Keratinocyte (primary cell): ENCODE data around the gene PKP4. TPM values are rescaled to one million over a fixed set of nuclear protein-coding genes. Genes with fewer than 3 reads are reported as not detected.

Source experiments
- DNase-seq: peaks from one replicate; pipeline ENCODE4 v3.0.0-alpha.2; 2011; ENCODE audit warnings: low read depth, missing footprints, low spot score
- FAIRE-seq: peaks from 2 replicates; lab custom pipeline; 2011; peaks lifted over from hg19 to GRCh38; lab: Jason Lieb, UNC
- H2AFZ ChIP-seq: 2 replicates; pipeline ENCODE4 v1.6.0; 2012; ENCODE audit warnings: low read length, control low read depth, inconsistent platforms; ENCODE audit not compliant: control insufficient read depth
- H3K27ac ChIP-seq: 2 replicates; pipeline ENCODE4 v1.5.1; 2011; ENCODE audit warnings: low read length; ENCODE audit not compliant: control insufficient read depth, insufficient read depth
- H3K27me3 ChIP-seq: 3 replicates; pipeline ENCODE4 v1.6.0; 2011; ENCODE audit warnings: low read length; ENCODE audit not compliant: control insufficient read depth, insufficient read depth; ENCODE audit errors: extremely low read depth
- H3K36me3 ChIP-seq, 2 experiments: 2 replicates in 1 of 2; 3 replicates in 1 of 2; pipeline ENCODE4 v1.5.1; 2011; ENCODE audit warnings: low read length in 2 of 2, mild to moderate bottlenecking in 1 of 2; ENCODE audit not compliant: control insufficient read depth in 2 of 2, insufficient read depth in 2 of 2; ENCODE audit errors: extremely low read depth in 1 of 2
- H3K4me1 ChIP-seq: 3 replicates; pipeline ENCODE4 v1.5.1; 2011; ENCODE audit warnings: low read length; ENCODE audit not compliant: control insufficient read depth, insufficient read depth; ENCODE audit errors: extremely low read depth
- H3K4me2 ChIP-seq: 3 replicates; pipeline ENCODE4 v1.6.0; 2011; ENCODE audit warnings: low read depth, low read length; ENCODE audit not compliant: control insufficient read depth, insufficient read depth; ENCODE audit errors: extremely low read depth
- H3K4me3 ChIP-seq, 3 experiments: fragments of 200-600 bp in 1 of 3; sonication (generic) in 1 of 3; 2 replicates in 2 of 3; 3 replicates in 1 of 3; pipeline ENCODE4 v1.5.1; 2011 to 2016; ENCODE audit warnings: low read length in 3 of 3, mild to moderate bottlenecking in 3 of 3, control low read depth in 2 of 3, inconsistent platforms in 1 of 3, low read depth in 1 of 3, mixed read lengths in 1 of 3, mixed run types in 1 of 3, moderate library complexity in 1 of 3; ENCODE audit not compliant: control insufficient read depth in 2 of 3, insufficient read depth in 2 of 3; ENCODE audit errors: extremely low read depth in 1 of 3
- H3K79me2 ChIP-seq: 2 replicates; pipeline ENCODE4 v1.6.0; 2012; ENCODE audit warnings: low read length; ENCODE audit not compliant: control insufficient read depth, insufficient read depth
- H3K9ac ChIP-seq: 3 replicates; pipeline ENCODE4 v1.6.0; 2011; ENCODE audit warnings: low read length; ENCODE audit not compliant: control insufficient read depth, insufficient read depth; ENCODE audit errors: extremely low read depth
- H3K9me1 ChIP-seq: 3 replicates; pipeline ENCODE4 v1.6.0; 2011; ENCODE audit warnings: low read length; ENCODE audit not compliant: control insufficient read depth, insufficient read depth; ENCODE audit errors: extremely low read depth
- H3K9me3 ChIP-seq: 2 replicates; pipeline ENCODE4 v1.5.1; 2012; ENCODE audit warnings: low read depth, low read length; ENCODE audit not compliant: control insufficient read depth
- H4K20me1 ChIP-seq: 3 replicates; pipeline ENCODE4 v1.6.0; 2011; ENCODE audit warnings: low read length; ENCODE audit not compliant: control insufficient read depth, insufficient read depth; ENCODE audit errors: extremely low read depth
- EZH2 ChIP-seq: IDR thresholded peaks from one replicate; pipeline ENCODE4 v1.6.1; 2012; ENCODE audit warnings: inconsistent platforms, mild to moderate bottlenecking, low read length, moderate library complexity
- dilution Hi-C: fragments of 300-500 bp; cut with MboI; formaldehyde crosslinking; loops from one replicate; pipeline ENCODE4 v1.7.0; 2020; ENCODE audit warnings: low sequenced_read_pairs; ENCODE audit not compliant: extremely low pct_ligation_motif_present
- polyA plus RNA-seq, 5 experiments: library from polyadenylated mRNA; depleted of rRNA in 3 of 5; stranded (reverse) in 3 of 5; stranded (forward) in 1 of 5; unstranded in 1 of 5; fragments of >200 nt; gene quantifications; 1 replicate in 1 of 5; 2 replicates in 3 of 5; 3 replicates in 1 of 5; pipeline versions ENCODE4 v1.2.1 to v1.2.3, GENCODE V29; 2011 to 2012; ENCODE audit warnings: missing spikeins in 2 of 5, low read depth in 1 of 5, low replicate concordance in 1 of 5
- TF ChIP-seq, protein P1 (sequence below), 3 experiments: IDR thresholded peaks in 1 of 3; conservative IDR thresholded peaks in 1 of 3; optimal IDR thresholded peaks in 1 of 3; 2 replicates in 2 of 3; 3 replicates in 1 of 3; pipeline versions ENCODE3 to v1.5.1; 2011; ENCODE audit warnings: low read length in 3 of 3, mild to moderate bottlenecking in 3 of 3, moderate library complexity in 2 of 3, control low read depth in 1 of 3, inconsistent platforms in 1 of 3; ENCODE audit not compliant: insufficient read depth in 2 of 3; ENCODE audit errors: extremely low read depth in 1 of 3

The PKP4 gene
- polyA plus RNA-seq, 1 donor (not counting 4 experiments of a cell fraction or from before 2014, with no cell fraction given) = 43.8 TPM

GRCh38 chr2:158482594-158482993 lies 25.8 kb downstream of the PKP4 start:
- peaks cover 27% of the 10 kb centered on the region for H3K4me1 ChIP-seq
- peak overlapping the region; percentile 47 for H3K27ac ChIP-seq
- TF ChIP-seq EZH2 = no peak
- TF ChIP-seq, protein P1, sequence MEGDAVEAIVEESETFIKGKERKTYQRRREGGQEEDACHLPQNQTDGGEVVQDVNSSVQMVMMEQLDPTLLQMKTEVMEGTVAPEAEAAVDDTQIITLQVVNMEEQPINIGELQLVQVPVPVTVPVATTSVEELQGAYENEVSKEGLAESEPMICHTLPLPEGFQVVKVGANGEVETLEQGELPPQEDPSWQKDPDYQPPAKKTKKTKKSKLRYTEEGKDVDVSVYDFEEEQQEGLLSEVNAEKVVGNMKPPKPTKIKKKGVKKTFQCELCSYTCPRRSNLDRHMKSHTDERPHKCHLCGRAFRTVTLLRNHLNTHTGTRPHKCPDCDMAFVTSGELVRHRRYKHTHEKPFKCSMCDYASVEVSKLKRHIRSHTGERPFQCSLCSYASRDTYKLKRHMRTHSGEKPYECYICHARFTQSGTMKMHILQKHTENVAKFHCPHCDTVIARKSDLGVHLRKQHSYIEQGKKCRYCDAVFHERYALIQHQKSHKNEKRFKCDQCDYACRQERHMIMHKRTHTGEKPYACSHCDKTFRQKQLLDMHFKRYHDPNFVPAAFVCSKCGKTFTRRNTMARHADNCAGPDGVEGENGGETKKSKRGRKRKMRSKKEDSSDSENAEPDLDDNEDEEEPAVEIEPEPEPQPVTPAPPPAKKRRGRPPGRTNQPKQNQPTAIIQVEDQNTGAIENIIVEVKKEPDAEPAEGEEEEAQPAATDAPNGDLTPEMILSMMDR (optimal IDR thresholded peaks at IDR 0.05 in 1 of 3, IDR thresholded peaks at IDR 0.05 in 1 of 3, conservative IDR thresholded peaks at IDR 0.05 in 1 of 3; ENCODE audit: extremely low read depth in 1 of 3, insufficient read depth in 2 of 3, low read length in 3 of 3) = no peak
- peak overlapping the region; percentile 29 for H3K4me2 ChIP-seq
- no peak for FAIRE-seq
- no peak for DNase-seq
- H3K79me2 ChIP-seq = peaks cover 68% of the 10 kb centered on the region
- no peak overlapping the region for H3K9ac ChIP-seq
- H3K9me1 ChIP-seq = peaks cover 4% of the 10 kb centered on the region
- H3K27me3 ChIP-seq = no peaks in the 10 kb centered on the region
- H3K9me3 ChIP-seq = no peaks in the 10 kb centered on the region
- H3K36me3 ChIP-seq = no peaks in the 10 kb centered on the region
- no peak overlapping the region for H3K4me3 ChIP-seq
- dilution Hi-C loops = no loop called here
- no peaks in the 10 kb centered on the region for H4K20me1 ChIP-seq
- no peak overlapping the region for H2AFZ ChIP-seq

GRCh38 chr2:158484892-158485556 lies 28.3 kb downstream of the PKP4 start:
- Histone ChIP-seq H3K79me2 (peaks cover 76% of the 10 kb centered on the region), H2AFZ (no peak overlapping the region), H3K27ac (no peak overlapping the region), H3K36me3 (no peaks in the 10 kb centered on the region), H3K9ac (no peak overlapping the region), H3K4me2 (no peak overlapping the region), H4K20me1 (no peaks in the 10 kb centered on the region), H3K9me1 (peaks cover 4% of the 10 kb centered on the region), H3K27me3 (no peaks in the 10 kb centered on the region), H3K9me3 (no peaks in the 10 kb centered on the region), H3K4me3 (no peak overlapping the region), H3K4me1 (peaks cover 24% of the 10 kb centered on the region)
- dilution Hi-C loops = no loop called here
- FAIRE-seq (peak; percentile 36), DNase-seq (no peak)
- TF ChIP-seq, protein P1 (optimal IDR thresholded peaks at IDR 0.05 in 1 of 3, IDR thresholded peaks at IDR 0.05 in 1 of 3, conservative IDR thresholded peaks at IDR 0.05 in 1 of 3; ENCODE audit: extremely low read depth in 1 of 3, insufficient read depth in 2 of 3, low read length in 3 of 3) = no peak
- TF ChIP-seq EZH2 = no peak
